Measurements from ENCODE around the gene OAF. TPM values are rescaled to one million over a fixed set of nuclear protein-coding genes. Genes with fewer than 3 reads are reported as not detected.
A peak's percentile ranks its signal among the peaks of the same experiment; 100 is the strongest.

OAF gene
- total and polyA plus RNA-seq, 4 donors: 15.0 to 151 (median 82.0) TPM

DNA sequence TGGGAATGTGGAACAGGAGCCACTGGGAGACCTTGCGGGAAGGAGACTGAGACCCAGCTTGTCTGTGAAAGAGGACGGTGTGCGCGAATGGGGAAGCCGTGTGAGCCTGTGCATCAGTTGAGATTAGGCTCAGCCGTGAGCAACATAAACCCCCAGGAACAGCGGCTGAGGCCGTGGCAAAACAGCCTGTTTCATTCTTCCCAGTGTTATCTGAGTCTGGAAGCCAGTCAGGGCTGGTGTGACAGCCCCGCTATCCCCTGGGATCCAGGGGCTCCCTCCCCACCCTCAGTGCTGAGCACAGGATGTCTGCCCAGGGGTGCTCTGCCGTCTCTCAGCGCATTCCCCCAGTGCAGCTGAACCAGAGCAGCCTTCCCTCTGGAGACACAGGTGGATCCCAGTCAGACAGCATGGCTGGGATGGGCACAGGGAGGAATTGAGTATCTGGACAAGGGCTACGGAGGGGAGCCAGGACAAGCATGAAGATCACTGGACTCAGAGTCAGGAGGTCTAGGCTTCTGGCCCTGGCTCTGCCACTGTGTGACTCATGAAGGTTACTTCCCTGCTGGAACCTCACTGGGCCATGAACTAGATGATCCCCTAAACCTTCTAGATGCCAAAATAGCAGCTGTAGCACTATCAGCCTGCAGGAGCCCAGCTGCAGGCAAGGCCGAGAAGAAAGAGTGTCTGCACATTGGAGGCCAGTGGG is 8.6 kb downstream of the OAF start:
- peaks cover 30 to 81% (median 63%) of the 10 kb centered on the region in 4 donors for H3K4me1 ChIP-seq (ENCODE audit: control insufficient read depth in 4 of 4, insufficient read depth in 4 of 4, low read length in 3 of 4)
- no peak for DNase-seq (ENCODE audit: low spot score)

DNA sequence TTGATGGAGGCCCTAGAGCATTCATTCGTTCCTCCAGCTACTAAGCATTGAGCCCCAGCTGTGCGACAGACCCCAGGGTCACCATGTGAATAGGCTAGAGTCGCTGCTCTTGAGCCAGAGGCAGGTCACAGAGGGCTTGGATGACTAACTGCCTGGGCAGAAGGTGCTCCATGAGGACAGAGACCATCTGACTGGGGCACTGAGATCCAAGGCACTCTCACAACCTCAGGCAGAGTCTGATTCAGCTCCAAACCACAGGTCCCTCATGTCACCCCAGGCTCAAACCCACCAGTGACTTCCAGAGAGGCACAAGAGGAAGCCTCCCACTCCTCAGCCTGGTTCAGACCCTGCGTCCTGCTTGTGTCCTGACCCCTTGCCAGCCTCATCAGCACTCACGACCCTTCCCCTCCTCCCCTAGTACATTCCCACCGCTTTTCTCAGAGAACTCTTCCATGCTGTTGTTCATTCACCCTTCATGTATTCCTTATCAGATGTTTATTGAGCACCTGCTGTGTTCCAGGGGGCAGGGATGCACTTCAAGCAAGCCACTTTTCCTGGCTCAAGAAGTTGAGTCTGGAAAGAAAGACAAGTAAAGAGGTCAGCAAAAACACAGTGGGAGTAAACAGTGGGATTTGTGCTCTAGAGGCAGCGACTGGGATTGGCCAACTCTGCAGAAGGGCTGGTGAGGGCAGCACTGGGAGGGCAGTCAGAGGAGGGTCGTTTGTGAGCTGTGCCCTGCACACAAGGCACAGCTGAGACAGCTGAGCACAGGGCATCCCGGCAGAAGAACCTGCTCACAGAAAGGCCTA is 9.3 kb downstream of the OAF start:
- Histone ChIP-seq H3K36me3 (ENCODE audit: control insufficient read depth in 4 of 4, insufficient read depth in 3 of 4, low read depth in 1 of 4, low read length in 3 of 4) (peaks cover 2 to 20% (median 11%) of the 10 kb centered on the region in 4 donors), H3K27me3 (ENCODE audit: control insufficient read depth in 4 of 4, insufficient read depth in 4 of 4, low read length in 3 of 4) (no peaks in the 10 kb centered on the region), H3K9ac (ENCODE audit: low read depth in 1 of 2, low read length in 2 of 2) (peak overlapping the region in 1 of 2 donors; percentile 3), H3K9me3 (ENCODE audit: control insufficient read depth in 4 of 4, low read length in 3 of 4) (no peaks in the 10 kb centered on the region), H3K27ac (ENCODE audit: low read depth in 1 of 2, low read length in 2 of 2) (peak overlapping the region; percentile 93 to 95), H3K4me3 (ENCODE audit: low read depth in 1 of 3, low read length in 3 of 3) (no peak overlapping the region), H3K4me1 (ENCODE audit: control insufficient read depth in 4 of 4, insufficient read depth in 4 of 4, low read length in 3 of 4) (peaks cover 25 to 81% (median 60%) of the 10 kb centered on the region in 4 donors)
- TF ChIP-seq EGR1 (IDR thresholded peaks at IDR 0.05; ENCODE audit: low read depth in 2 of 2): no peak
- peak in 1 of 2 donors; percentile 4 for TF ChIP-seq RXRA (IDR thresholded peaks at IDR 0.05)
- TF ChIP-seq HNF4A (conservative IDR thresholded peaks at IDR 0.05): peak in 1 of 2 donors; percentile 5
- DNase-seq (ENCODE audit: low spot score): no peak
- WGBS: 57% methylated on average over 9 of the region's 9 CpGs

More for the DNA sequence above, 8.6 kb downstream of the OAF start:
- no peak overlapping the region for H3K4me3 ChIP-seq (ENCODE audit: low read depth in 1 of 3, low read length in 3 of 3)
- peak overlapping the region in 1 of 2 donors; percentile 3 for H3K9ac ChIP-seq (ENCODE audit: low read depth in 1 of 2, low read length in 2 of 2)
- peak overlapping the region; percentile 93 to 95 for H3K27ac ChIP-seq (ENCODE audit: low read depth in 1 of 2, low read length in 2 of 2)
- no peaks in the 10 kb centered on the region for H3K27me3 ChIP-seq (ENCODE audit: control insufficient read depth in 4 of 4, insufficient read depth in 4 of 4, low read length in 3 of 4)
- no peak for TF ChIP-seq RXRA (IDR thresholded peaks at IDR 0.05)
- peak; percentile 8 for TF ChIP-seq NR2F2 (IDR thresholded peaks at IDR 0.05)
- peaks cover 1 to 22% (median 10%) of the 10 kb centered on the region in 4 donors for H3K36me3 ChIP-seq (ENCODE audit: control insufficient read depth in 4 of 4, insufficient read depth in 3 of 4, low read depth in 1 of 4, low read length in 3 of 4)
- no peaks in the 10 kb centered on the region for H3K9me3 ChIP-seq (ENCODE audit: control insufficient read depth in 4 of 4, low read length in 3 of 4)
- WGBS: 76% methylated on average over 13 of the region's 13 CpGs

- Histone ChIP-seq H3K4me3 (ENCODE audit: low read depth in 1 of 3, low read length in 3 of 3) (no peak overlapping the region), H3K9me3 (ENCODE audit: control insufficient read depth in 4 of 4, low read length in 3 of 4) (no peaks in the 10 kb centered on the region), H3K4me1 (ENCODE audit: control insufficient read depth in 4 of 4, insufficient read depth in 4 of 4, low read length in 3 of 4) (peaks cover 23 to 81% (median 56%) of the 10 kb centered on the region in 4 donors), H3K27ac (ENCODE audit: low read depth in 1 of 2, low read length in 2 of 2) (peak overlapping the region; percentile 93 to 95), H3K36me3 (ENCODE audit: control insufficient read depth in 4 of 4, insufficient read depth in 3 of 4, low read depth in 1 of 4, low read length in 3 of 4) (peaks cover 2 to 20% (median 12%) of the 10 kb centered on the region in 4 donors), H3K9ac (ENCODE audit: low read depth in 1 of 2, low read length in 2 of 2) (no peak overlapping the region), H3K27me3 (ENCODE audit: control insufficient read depth in 4 of 4, insufficient read depth in 4 of 4, low read length in 3 of 4) (no peaks in the 10 kb centered on the region)
- TF ChIP-seq, protein P1, sequence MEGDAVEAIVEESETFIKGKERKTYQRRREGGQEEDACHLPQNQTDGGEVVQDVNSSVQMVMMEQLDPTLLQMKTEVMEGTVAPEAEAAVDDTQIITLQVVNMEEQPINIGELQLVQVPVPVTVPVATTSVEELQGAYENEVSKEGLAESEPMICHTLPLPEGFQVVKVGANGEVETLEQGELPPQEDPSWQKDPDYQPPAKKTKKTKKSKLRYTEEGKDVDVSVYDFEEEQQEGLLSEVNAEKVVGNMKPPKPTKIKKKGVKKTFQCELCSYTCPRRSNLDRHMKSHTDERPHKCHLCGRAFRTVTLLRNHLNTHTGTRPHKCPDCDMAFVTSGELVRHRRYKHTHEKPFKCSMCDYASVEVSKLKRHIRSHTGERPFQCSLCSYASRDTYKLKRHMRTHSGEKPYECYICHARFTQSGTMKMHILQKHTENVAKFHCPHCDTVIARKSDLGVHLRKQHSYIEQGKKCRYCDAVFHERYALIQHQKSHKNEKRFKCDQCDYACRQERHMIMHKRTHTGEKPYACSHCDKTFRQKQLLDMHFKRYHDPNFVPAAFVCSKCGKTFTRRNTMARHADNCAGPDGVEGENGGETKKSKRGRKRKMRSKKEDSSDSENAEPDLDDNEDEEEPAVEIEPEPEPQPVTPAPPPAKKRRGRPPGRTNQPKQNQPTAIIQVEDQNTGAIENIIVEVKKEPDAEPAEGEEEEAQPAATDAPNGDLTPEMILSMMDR (IDR thresholded peaks at IDR 0.05; ENCODE audit: low read depth, low read length, missing input control): no peak
- TF ChIP-seq MAX (IDR thresholded peaks at IDR 0.05) (no peak), ATF3 (IDR thresholded peaks at IDR 0.05) (no peak), HNF4G (IDR thresholded peaks at IDR 0.05) (no peak), EGR1 (IDR thresholded peaks at IDR 0.05; ENCODE audit: low read depth in 2 of 2) (no peak), TAF1 (conservative IDR thresholded peaks at IDR 0.05) (no peak), RAD21 (IDR thresholded peaks at IDR 0.05) (no peak)
- TF ChIP-seq, protein P2, sequence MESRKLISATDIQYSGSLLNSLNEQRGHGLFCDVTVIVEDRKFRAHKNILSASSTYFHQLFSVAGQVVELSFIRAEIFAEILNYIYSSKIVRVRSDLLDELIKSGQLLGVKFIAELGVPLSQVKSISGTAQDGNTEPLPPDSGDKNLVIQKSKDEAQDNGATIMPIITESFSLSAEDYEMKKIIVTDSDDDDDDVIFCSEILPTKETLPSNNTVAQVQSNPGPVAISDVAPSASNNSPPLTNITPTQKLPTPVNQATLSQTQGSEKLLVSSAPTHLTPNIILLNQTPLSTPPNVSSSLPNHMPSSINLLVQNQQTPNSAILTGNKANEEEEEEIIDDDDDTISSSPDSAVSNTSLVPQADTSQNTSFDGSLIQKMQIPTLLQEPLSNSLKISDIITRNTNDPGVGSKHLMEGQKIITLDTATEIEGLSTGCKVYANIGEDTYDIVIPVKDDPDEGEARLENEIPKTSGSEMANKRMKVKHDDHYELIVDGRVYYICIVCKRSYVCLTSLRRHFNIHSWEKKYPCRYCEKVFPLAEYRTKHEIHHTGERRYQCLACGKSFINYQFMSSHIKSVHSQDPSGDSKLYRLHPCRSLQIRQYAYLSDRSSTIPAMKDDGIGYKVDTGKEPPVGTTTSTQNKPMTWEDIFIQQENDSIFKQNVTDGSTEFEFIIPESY (IDR thresholded peaks at IDR 0.05): no peak
- no peak for DNase-seq (ENCODE audit: low spot score)
- WGBS: 81% methylated on average over 4 of the region's 4 CpGs
These were observed 9.9 kb downstream of the OAF start for GRCh38 chr11:120220747-120221037.
